Measurements from ENCODE around the gene MAP1LC3B2.

GRCh38 chr12:116516657-116517056 is 42.5 kb upstream of the MAP1LC3B2 start:
- no peak for TF ChIP-seq JUND (IDR thresholded peaks at IDR 0.05)
- no peak for TF ChIP-seq CTCF (IDR thresholded peaks at IDR 0.05)
- TF ChIP-seq NRF1 (IDR thresholded peaks at IDR 0.05; ENCODE audit: low read depth, low read length) = no peak
- TF ChIP-seq YY1 (IDR thresholded peaks at IDR 0.05; ENCODE audit: low read depth) = no peak
- TF ChIP-seq TAF1 (IDR thresholded peaks at IDR 0.05; ENCODE audit: borderline replicate concordance, low read depth, low read length) = no peak
- no peak for TF ChIP-seq TEAD4 (IDR thresholded peaks at IDR 0.05; ENCODE audit: borderline replicate concordance, insufficient read depth)

Data from SK-N-SH (cell line).